Measurements from ENCODE around the gene NUBPL. TPM values are rescaled to one million over a fixed set of nuclear protein-coding genes. Genes with fewer than 3 reads are reported as not detected.
A peak's percentile ranks its signal among the peaks of the same experiment; 100 is the strongest.

NUBPL gene
- total RNA-seq, 8 experiments from 2014 or later: 8.8 to 18.2 (median 10.7) TPM

DNA sequence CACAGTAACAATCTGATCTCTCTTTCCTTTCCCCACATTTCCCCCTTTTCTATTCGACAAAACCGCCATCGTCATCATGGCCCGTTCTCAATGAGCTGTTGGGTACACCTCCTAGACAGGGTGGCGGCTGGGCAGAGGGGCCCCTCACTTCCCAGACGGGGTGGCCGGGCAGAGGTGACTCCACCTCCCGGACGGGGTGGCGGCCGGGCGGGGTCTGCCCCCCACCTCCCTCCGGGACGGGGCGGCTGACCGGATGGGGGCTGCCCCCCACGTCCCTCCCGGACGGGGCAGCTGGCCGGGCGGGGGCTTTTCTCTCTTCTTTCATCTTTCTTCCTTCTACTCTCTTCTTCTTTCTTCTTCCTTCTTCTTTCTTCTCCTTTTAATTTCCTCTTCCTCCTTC lies 1.3 kb upstream of the NUBPL start:
- in situ Hi-C loops (cut with MboI; ENCODE audit: low pct_unique_long_range_greater_than_20kb in 2 of 9, low sequenced_read_pairs in 9 of 9, unreplicated experiment in 9 of 9): no loop called here
- Histone ChIP-seq H3K4me3 (no peak overlapping the region), H3K4me1 (replicated peaks in 1 of 2) (peaks cover 5 to 12% of the 10 kb centered on the region in 2 donors), H3K27ac (no peak overlapping the region)
- no peak for ATAC-seq (replicated peaks in 6 of 8)
- WGBS, 10 experiments: 88 to 100% (median 99%) methylated on average over 1 to 7 of the region's 21 CpGs; no CpG with 5 or more reads in 6 of the 10 experiments

DNA sequence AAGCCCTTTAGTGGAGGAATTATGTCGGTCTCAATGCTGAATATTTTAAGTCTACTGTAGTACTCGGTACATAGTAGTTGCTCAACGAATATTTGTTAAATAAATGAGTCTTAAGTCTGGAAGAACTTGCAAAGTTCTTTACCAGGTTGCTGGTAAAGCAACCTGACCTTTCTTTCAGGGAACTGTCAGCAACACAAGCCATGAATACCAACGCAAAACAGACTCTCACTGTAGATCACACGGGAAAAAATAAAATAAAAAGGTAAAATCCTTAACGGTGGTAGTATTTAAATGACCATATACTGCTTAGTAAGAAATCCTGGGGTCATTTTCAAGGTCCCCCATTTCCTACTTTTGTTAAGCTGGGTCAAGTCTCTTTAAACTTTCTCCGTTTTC lies 447 bp upstream of the NUBPL start:
- ATAC-seq (replicated peaks in 6 of 8): peak; percentile 5 to 56 (median 28)
- Histone ChIP-seq H3K4me1 (replicated peaks in 1 of 2) (peaks cover 5 to 12% of the 10 kb centered on the region in 2 donors), H3K27ac (peak overlapping the region in 1 of 2 donors; percentile 93), H3K4me3 (peak overlapping the region; percentile 69 to 98 (median 80))
- in situ Hi-C loops (cut with MboI; ENCODE audit: low pct_unique_long_range_greater_than_20kb in 2 of 9, low sequenced_read_pairs in 9 of 9, unreplicated experiment in 9 of 9): no loop called here
- WGBS, 10 experiments: 31 to 83% (median 60%) methylated on average over 1 to 7 of the region's 7 CpGs

DNA sequence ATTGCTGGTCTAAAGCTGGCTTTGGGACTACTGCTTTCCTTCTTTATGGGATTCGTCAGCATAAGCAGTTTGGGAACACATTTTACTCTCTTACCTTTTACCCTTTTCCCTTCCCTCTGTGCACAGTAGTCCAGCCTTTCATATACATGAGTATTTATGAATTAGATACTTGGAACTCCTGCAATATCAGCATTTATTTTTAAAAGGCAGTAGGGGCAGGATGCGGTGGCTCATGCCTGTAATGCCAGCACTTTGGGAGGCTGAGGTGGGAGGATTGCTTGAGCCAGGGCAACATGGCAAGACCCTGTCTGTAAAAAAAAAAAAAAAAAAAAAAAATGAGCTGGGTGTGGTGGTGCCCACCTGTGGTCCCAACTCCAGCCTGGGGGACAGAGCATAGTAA lies 3.0 kb downstream of the NUBPL start:
- H3K27ac ChIP-seq: no peak overlapping the region
- H3K4me1 ChIP-seq (replicated peaks in 1 of 2): peaks cover 5 to 12% of the 10 kb centered on the region in 2 donors
- no peak for ATAC-seq (replicated peaks in 6 of 8)
- in situ Hi-C loops (cut with MboI; ENCODE audit: low pct_unique_long_range_greater_than_20kb in 2 of 9, low sequenced_read_pairs in 9 of 9, unreplicated experiment in 9 of 9): no loop called here
- H3K4me3 ChIP-seq: no peak overlapping the region
- WGBS, 10 experiments: 88 to 100% (median 100%) methylated on average over 1 to 2 of the region's 2 CpGs; no CpG with 5 or more reads in 2 of the 10 experiments

DNA sequence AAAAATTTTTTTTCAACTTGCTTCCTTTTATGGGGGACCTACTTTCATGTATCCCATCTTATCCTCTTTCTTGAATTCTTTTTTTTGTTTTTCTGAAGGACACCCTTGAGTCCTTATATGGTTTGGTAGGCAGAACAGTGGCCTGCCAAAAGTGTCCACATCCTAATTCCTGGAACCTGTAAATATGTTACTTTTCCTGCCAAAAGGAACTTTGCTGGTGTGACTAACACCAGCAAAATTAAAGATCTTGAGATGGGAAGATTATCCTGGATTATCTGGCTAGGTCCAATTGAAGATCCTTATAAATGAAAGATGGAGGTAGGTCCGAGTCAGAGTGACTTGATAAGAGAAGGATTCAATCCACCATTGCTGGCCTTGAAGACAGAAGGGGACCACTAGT lies 5.3 kb downstream of the NUBPL start:
- no peak overlapping the region for H3K4me3 ChIP-seq
- WGBS, 10 experiments: 83 to 100% (median 91%) methylated on average over 1 of the region's 1 CpG; no CpG with 5 or more reads in 4 of the 10 experiments
- H3K27ac ChIP-seq: no peak overlapping the region
- no peak for ATAC-seq (replicated peaks in 6 of 8)
- in situ Hi-C loops (cut with MboI; ENCODE audit: low pct_unique_long_range_greater_than_20kb in 2 of 9, low sequenced_read_pairs in 9 of 9, unreplicated experiment in 9 of 9): no loop called here
- peaks cover 5 to 12% of the 10 kb centered on the region in 2 donors for H3K4me1 ChIP-seq (replicated peaks in 1 of 2)

DNA sequence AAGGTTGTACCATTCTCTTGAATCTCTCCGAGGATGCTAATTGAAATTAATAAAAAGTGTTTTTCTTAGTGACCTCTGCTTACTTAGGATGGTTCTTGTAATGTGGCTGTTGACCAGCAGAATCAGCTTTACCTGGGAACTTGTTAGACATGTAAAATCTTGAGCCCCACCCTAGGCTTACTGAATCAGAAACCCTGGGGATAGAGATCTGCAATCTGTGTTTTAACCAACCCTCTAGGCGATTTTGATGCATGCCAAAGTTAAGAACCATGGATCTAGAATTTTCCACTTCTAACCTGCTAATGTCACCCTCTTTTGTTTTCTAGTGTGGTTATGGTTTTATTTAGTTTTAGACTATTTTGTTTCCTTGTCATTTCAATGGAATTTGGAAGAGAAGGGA lies 6.5 kb downstream of the NUBPL start:
- H3K4me1 ChIP-seq (replicated peaks in 1 of 2): peaks cover 0 to 7% of the 10 kb centered on the region in 2 donors
- in situ Hi-C loops (cut with MboI; ENCODE audit: low pct_unique_long_range_greater_than_20kb in 2 of 9, low sequenced_read_pairs in 9 of 9, unreplicated experiment in 9 of 9): no loop called here
- 5 to 100% (median 82%) methylated on average over 1 to 2 of the region's 2 CpGs for WGBS, 10 experiments
- ATAC-seq (replicated peaks in 6 of 8): peak in 1 of 8 experiments; percentile 69
- no peak overlapping the region for H3K27ac ChIP-seq
- H3K4me3 ChIP-seq: no peak overlapping the region

DNA sequence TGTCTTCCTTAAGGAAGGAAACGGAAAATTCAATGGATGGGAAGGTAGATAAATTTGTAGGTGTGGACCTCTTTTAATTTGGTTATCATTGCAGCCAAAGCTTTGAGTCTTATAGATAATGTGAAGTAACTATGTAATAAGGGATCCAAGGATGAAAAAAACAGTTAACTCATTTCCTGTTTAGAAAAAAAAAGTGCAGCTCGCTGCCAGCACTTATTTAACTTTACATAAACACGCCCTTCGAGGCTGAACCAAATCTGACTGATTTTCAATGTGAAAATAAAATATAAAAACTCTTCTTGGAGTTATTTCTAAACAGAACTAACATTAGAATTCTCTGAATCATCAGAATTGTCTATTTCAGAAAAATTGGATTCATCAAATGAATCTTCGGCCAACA lies 7.0 kb downstream of the NUBPL start:
- H3K4me1 ChIP-seq (replicated peaks in 1 of 2): peaks cover 0 to 2% of the 10 kb centered on the region in 2 donors
- in situ Hi-C loops (cut with MboI; ENCODE audit: low pct_unique_long_range_greater_than_20kb in 2 of 9, low sequenced_read_pairs in 9 of 9, unreplicated experiment in 9 of 9): no loop called here
- no peak overlapping the region for H3K4me3 ChIP-seq
- WGBS, 10 experiments: 5 to 100% (median 93%) methylated on average over 1 to 5 of the region's 5 CpGs; no CpG with 5 or more reads in 1 of the 10 experiments
- no peak overlapping the region for H3K27ac ChIP-seq
- peak in 2 of 8 experiments; percentile 66 to 69 for ATAC-seq (replicated peaks in 6 of 8)

DNA sequence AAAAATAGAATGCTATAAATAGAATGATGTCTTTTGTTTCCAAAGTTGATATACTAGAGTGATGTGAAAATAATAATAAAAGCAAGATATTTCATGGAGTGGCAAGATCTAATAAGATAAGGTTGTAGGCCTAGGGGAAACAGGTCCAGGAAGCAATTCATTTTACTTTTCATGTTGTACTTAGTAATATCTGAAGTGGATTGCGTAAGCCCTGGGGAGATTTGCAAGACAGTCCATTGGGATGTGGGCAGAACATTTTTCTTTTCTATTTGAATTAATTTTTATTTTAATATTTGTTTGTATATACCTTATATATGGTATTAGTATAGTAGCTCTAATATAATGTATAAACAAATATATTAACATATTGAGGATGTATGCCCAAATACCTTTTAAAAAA lies 7.5 kb downstream of the NUBPL start:
- Histone ChIP-seq H3K27ac (no peak overlapping the region), H3K4me1 (replicated peaks in 1 of 2) (no peaks in the 10 kb centered on the region), H3K4me3 (no peak overlapping the region)
- peak in 2 of 8 experiments; percentile 52 to 53 for ATAC-seq (replicated peaks in 6 of 8)
- 20 to 100% (median 93%) methylated on average over 1 of the region's 1 CpG; no CpG with 5 or more reads in 4 of the 10 experiments for WGBS, 10 experiments
- in situ Hi-C loops (cut with MboI; ENCODE audit: low pct_unique_long_range_greater_than_20kb in 2 of 9, low sequenced_read_pairs in 9 of 9, unreplicated experiment in 9 of 9): no loop called here

DNA sequence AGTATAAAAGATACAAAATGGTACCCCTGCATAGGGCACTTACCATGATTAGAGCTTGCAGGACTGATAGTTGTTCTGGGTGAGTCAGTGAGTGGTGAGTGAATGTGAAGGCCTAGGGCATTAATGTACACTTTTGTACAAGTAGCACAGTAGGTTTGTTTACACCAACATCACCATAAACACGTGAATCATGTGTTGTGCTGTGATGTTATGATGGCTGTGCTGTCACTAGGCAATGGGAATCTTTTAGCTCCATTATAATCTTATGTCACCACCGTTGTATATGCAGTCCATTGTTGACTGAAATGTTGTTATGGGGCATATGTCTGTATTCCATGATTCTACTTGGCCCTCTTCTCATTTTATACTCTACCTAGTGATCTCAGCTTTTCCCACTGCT lies 11.8 kb downstream of the NUBPL start:
- WGBS, 10 experiments: 60 to 100% (median 97%) methylated on average over 1 to 2 of the region's 2 CpGs; no CpG with 5 or more reads in 4 of the 10 experiments

DNA sequence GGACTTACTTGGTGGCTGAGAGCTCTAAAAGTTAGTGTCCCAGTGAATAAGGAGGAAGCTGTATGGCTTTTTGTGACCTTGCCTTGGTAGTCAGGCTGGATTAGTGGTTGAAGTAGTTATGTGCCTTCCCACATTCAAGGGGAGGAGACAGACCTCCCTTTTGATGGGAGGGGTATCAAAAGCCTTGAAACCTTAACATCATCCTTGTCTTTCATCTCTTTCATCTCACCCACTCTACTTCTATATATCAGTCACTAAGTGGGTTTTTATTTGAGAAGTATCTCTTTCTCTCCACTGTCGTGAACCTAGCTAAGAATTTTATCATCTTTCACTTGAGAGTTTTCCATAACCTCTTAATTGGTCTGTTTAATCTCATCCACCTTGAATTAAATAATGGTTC lies 15.7 kb downstream of the NUBPL start:
- Histone ChIP-seq H3K27ac (no peak overlapping the region), H3K4me1 (replicated peaks in 1 of 2) (no peaks in the 10 kb centered on the region), H3K4me3 (no peak overlapping the region)
- 80 to 100% (median 100%) methylated on average over 1 of the region's 1 CpG; no CpG with 5 or more reads in 3 of the 10 experiments for whole genome bisulfite sequencing, 10 experiments
- in situ Hi-C loops (cut with MboI; ENCODE audit: low pct_unique_long_range_greater_than_20kb in 2 of 9, low sequenced_read_pairs in 9 of 9, unreplicated experiment in 9 of 9): no loop called here
- no peak for ATAC-seq (replicated peaks in 6 of 8)

More for the DNA sequence above, 11.8 kb downstream of the NUBPL start:
- Histone ChIP-seq H3K4me3 (no peak overlapping the region), H3K27ac (no peak overlapping the region), H3K4me1 (replicated peaks in 1 of 2) (no peaks in the 10 kb centered on the region)
- in situ Hi-C loops (cut with MboI; ENCODE audit: low pct_unique_long_range_greater_than_20kb in 2 of 9, low sequenced_read_pairs in 9 of 9, unreplicated experiment in 9 of 9): no loop called here
- no peak for ATAC-seq (replicated peaks in 6 of 8)

DNA sequence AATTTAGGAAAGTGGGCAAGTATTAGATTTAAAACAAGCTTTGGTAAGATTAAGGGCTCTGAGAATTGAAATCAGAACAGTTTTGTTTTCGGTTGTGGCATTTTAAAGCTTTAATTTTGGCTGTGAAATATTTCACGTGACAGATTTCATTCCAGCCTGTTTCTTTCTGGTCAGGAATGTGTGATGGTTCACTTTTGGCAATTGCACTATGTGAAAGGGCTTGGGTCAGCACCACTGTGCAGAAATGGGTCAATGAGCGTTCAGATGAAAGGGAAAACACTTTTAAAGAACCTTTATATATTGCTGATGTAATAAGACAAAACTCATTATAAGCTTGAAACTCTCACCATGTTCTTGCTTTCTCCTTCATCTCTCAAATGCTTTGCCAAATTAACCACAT lies 17.1 kb downstream of the NUBPL start:
- 7 to 83% (median 55%) methylated on average over 1 to 3 of the region's 3 CpGs for WGBS, 10 experiments
- Histone ChIP-seq H3K4me1 (replicated peaks in 1 of 2) (no peaks in the 10 kb centered on the region), H3K4me3 (no peak overlapping the region), H3K27ac (no peak overlapping the region)
- in situ Hi-C loops (cut with MboI; ENCODE audit: low pct_unique_long_range_greater_than_20kb in 2 of 9, low sequenced_read_pairs in 9 of 9, unreplicated experiment in 9 of 9): no loop called here
- no peak for ATAC-seq (replicated peaks in 6 of 8)

DNA sequence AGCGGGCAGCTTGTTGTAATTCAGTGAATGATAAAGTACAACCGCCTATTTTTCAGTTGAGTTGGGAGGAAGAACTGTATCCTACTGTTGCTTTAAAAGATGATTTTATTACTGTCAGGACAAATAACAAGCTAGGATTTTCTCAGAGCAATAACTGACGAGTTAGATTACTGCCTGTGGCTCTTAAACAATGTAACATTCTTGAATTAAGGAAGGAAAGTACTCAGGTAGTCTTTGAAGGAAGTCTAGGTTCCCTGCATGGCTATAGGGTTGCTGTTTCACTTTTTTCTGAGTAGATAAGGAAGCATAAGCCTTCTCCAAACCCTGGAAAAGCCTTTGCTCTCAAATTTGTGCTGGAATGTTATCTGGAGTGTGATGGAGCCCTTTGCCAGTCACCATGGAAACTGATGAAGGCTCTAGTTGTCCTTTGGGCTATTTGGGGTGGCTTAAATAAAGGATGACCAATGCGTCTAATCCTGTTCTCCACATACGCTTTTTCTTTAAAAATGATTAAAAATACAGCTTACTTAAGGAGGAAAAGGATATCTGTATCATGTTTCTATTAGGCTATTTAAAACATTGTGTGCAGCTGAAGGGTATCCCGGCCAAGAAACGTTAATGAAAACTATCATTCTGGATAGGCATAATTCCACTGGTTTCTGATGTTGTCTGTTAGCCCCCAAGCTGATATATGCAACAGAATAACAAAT lies 17.7 kb downstream of the NUBPL start:
- H3K4me1 ChIP-seq (replicated peaks in 1 of 2): no peaks in the 10 kb centered on the region
- 33 to 100% (median 75%) methylated on average over 1 to 7 of the region's 7 CpGs for WGBS, 10 experiments
- ATAC-seq (replicated peaks in 6 of 8): no peak
- in situ Hi-C loops (cut with MboI; ENCODE audit: low pct_unique_long_range_greater_than_20kb in 2 of 9, low sequenced_read_pairs in 9 of 9, unreplicated experiment in 9 of 9): no loop called here
- no peak overlapping the region for H3K4me3 ChIP-seq
- H3K27ac ChIP-seq: no peak overlapping the region

DNA sequence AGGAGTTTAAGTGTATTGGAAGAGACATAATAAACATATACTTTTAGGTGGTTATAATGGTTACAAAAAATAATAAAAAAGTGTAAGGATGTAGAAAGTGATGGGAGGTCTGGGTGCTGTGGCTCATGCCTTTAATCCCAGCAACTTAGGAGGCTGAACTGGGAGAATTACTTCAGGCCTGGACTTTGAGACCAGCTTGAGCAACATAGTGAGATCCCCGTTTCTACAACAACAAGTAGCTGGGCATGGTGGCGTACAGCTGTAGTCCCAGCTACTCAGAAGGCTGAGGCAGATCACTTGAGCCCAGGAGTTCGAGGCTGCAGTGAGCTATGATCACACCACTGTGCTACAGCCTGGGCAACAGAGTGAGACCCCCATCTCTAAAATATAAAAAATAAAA lies 19.0 kb downstream of the NUBPL start:
- in situ Hi-C loops (cut with MboI; ENCODE audit: low pct_unique_long_range_greater_than_20kb in 2 of 9, low sequenced_read_pairs in 9 of 9, unreplicated experiment in 9 of 9): no loop called here
- Histone ChIP-seq H3K4me3 (no peak overlapping the region), H3K27ac (no peak overlapping the region), H3K4me1 (replicated peaks in 1 of 2) (no peaks in the 10 kb centered on the region)
- no peak for ATAC-seq (replicated peaks in 6 of 8)
- WGBS, 10 experiments: 79 to 100% (median 92%) methylated on average over 1 to 3 of the region's 3 CpGs; no CpG with 5 or more reads in 2 of the 10 experiments

DNA sequence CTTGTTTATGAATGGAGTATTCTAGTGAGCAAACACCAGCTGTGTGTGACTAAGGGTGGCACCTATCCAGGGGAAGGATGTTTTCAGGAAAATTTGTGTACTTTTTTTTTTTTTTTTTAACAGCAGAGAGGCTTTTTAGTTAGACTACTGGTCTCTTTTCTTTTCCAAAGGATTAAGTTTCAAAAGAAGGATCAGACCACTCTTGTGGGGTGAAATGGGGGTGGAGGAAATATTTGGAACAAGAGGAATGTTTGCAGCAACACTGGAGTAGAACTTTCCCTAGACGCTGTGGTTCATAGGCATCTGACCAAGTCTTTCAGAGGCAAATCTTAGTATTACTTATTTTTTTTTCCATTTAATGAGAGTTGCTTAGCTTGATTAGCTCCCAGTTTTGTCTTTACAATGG lies 21.1 kb downstream of the NUBPL start:
- H3K27ac ChIP-seq: no peak overlapping the region
- ATAC-seq (replicated peaks in 6 of 8): peak in 1 of 8 experiments; percentile 59
- no peaks in the 10 kb centered on the region for H3K4me1 ChIP-seq (replicated peaks in 1 of 2)
- in situ Hi-C loops (cut with MboI; ENCODE audit: low pct_unique_long_range_greater_than_20kb in 2 of 9, low sequenced_read_pairs in 9 of 9, unreplicated experiment in 9 of 9): no loop called here
- 33 to 100% (median 80%) methylated on average over 1 of the region's 1 CpG; no CpG with 5 or more reads in 3 of the 10 experiments for WGBS, 10 experiments
- H3K4me3 ChIP-seq: no peak overlapping the region
